ENCODE measurements around the gene LKAAEAR1. TPM values are rescaled to one million over a fixed set of nuclear protein-coding genes. Genes with fewer than 3 reads are reported as not detected.

Gene LKAAEAR1
- total RNA-seq, 1 donor from 2014 or later, result not detected

GRCh38 chr20:64080813-64081623, 3.2 kb downstream of the LKAAEAR1 start:
- no peak for DNase-seq (ENCODE audit: low read depth)
- H3K27me3 ChIP-seq (ENCODE audit: control insufficient read depth, insufficient read depth, low read length), result peaks cover 39% of the 10 kb centered on the region
- no peak overlapping the region for H3K4me3 ChIP-seq (ENCODE audit: low read depth, low read length)
- no peaks in the 10 kb centered on the region for H3K36me3 ChIP-seq (ENCODE audit: control insufficient read depth, insufficient read depth, low read length)
- TF ChIP-seq, protein P1, sequence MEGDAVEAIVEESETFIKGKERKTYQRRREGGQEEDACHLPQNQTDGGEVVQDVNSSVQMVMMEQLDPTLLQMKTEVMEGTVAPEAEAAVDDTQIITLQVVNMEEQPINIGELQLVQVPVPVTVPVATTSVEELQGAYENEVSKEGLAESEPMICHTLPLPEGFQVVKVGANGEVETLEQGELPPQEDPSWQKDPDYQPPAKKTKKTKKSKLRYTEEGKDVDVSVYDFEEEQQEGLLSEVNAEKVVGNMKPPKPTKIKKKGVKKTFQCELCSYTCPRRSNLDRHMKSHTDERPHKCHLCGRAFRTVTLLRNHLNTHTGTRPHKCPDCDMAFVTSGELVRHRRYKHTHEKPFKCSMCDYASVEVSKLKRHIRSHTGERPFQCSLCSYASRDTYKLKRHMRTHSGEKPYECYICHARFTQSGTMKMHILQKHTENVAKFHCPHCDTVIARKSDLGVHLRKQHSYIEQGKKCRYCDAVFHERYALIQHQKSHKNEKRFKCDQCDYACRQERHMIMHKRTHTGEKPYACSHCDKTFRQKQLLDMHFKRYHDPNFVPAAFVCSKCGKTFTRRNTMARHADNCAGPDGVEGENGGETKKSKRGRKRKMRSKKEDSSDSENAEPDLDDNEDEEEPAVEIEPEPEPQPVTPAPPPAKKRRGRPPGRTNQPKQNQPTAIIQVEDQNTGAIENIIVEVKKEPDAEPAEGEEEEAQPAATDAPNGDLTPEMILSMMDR (IDR thresholded peaks at IDR 0.05; ENCODE audit: insufficient read depth, low read length, poor library complexity, severe bottlenecking), result no peak

GRCh38 chr20:64080013-64080812, 4.0 kb downstream of the LKAAEAR1 start, which contains the start of gene OPRL1:
Gene OPRL1 (plus strand): TSS chr20:64080082. CDS start chr20:64092721, 12,639 bp downstream.
- Histone ChIP-seq H3K36me3 (ENCODE audit: control insufficient read depth, insufficient read depth, low read length) (no peaks in the 10 kb centered on the region), H3K4me3 (ENCODE audit: low read depth, low read length) (peak within 1 kb of the TSS; percentile 56), H3K27me3 (ENCODE audit: control insufficient read depth, insufficient read depth, low read length) (peaks cover 32% of the 10 kb centered on the region)
- no peak for DNase-seq (ENCODE audit: low read depth)
- TF ChIP-seq, protein P1 (IDR thresholded peaks at IDR 0.05; ENCODE audit: insufficient read depth, low read length, poor library complexity, severe bottlenecking), result no peak

- no peak for DNase-seq (ENCODE audit: low read depth)
- Histone ChIP-seq H3K27me3 (ENCODE audit: control insufficient read depth, insufficient read depth, low read length) (peaks cover 24% of the 10 kb centered on the region), H3K36me3 (ENCODE audit: control insufficient read depth, insufficient read depth, low read length) (no peaks in the 10 kb centered on the region), H3K4me3 (ENCODE audit: low read depth, low read length) (peak within 1 kb of the TSS; percentile 56)
- TF ChIP-seq, protein P1 (IDR thresholded peaks at IDR 0.05; ENCODE audit: insufficient read depth, low read length, poor library complexity, severe bottlenecking), result no peak
These were observed 4.8 kb downstream of the LKAAEAR1 start, which contains the start of gene RGS19 for GRCh38 chr20:64079273-64080012. Gene RGS19 (minus strand): TSS chr20:64079518. CDS start chr20:64076886, 2,632 bp downstream.

DNA sequence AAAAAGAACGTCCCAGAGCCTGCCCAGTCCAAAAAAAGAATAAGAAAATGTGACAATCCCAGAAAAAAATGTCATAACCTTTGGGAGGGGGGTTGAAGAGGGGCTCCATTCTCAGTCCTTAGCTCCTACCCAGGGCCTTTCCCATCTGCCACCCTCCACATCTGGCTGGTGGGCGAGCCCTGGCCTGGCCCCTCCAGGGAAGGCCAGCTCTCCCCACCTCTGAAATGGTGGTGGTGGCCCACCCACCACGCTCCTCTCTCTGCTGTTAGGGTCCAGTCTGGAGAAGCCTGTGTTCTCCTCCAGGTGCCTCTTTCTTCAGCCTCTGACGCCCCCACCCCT, 5.3 kb downstream of the LKAAEAR1 start:
- TF ChIP-seq, protein P1 (IDR thresholded peaks at IDR 0.05; ENCODE audit: insufficient read depth, low read length, poor library complexity, severe bottlenecking), result no peak
- no peak for DNase-seq (ENCODE audit: low read depth)

DNA sequence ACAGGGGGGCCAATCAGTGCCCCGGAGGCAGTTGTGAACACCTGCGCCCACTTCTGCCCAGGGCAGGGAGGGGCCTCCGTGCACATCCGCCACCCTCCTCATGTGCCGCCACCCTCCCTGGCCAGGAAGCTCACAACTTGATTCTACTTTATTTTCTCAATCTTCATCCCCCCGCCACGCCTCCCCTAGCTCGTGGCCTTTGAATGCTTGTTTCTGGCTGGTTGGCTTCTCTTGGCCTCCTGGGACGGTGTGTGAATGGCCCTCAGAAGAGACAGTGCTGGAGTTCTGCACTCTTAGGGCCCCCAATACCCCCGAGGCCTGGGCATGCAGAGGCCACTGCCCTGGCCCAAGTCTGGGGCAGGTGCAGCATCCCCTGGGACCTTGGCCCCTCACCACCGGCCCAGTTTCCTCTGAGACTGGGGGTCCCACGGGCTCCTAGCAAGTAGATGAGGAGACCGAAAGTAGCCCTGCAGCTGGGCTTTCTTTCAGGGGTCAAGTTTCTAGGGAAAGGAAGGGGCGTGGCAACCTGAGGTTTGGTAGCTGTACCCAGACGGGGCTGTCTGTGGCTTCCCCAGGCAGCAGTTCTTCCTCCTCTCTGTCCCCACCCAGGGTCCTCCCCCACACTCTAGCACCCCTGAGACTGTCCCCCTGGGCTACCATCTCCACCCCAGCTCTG, 6.2 kb downstream of the LKAAEAR1 start:
- Histone ChIP-seq H3K27me3 (ENCODE audit: control insufficient read depth, insufficient read depth, low read length) (peaks cover 11% of the 10 kb centered on the region), H3K36me3 (ENCODE audit: control insufficient read depth, insufficient read depth, low read length) (no peaks in the 10 kb centered on the region), H3K4me3 (ENCODE audit: low read depth, low read length) (no peak overlapping the region)
- TF ChIP-seq, protein P1 (IDR thresholded peaks at IDR 0.05; ENCODE audit: insufficient read depth, low read length, poor library complexity, severe bottlenecking), result no peak
- DNase-seq (ENCODE audit: low read depth), result no peak

More for the DNA sequence above, 5.3 kb downstream of the LKAAEAR1 start:
- peaks cover 19% of the 10 kb centered on the region for H3K27me3 ChIP-seq (ENCODE audit: control insufficient read depth, insufficient read depth, low read length)
- H3K36me3 ChIP-seq (ENCODE audit: control insufficient read depth, insufficient read depth, low read length), result no peaks in the 10 kb centered on the region
- peak overlapping the region; percentile 56 for H3K4me3 ChIP-seq (ENCODE audit: low read depth, low read length)
